RCC 7860 (cell line): Measurements from ENCODE around the gene CRYBB3.
A peak's percentile ranks its signal among the peaks of the same experiment; 100 is the strongest.
"Not testable (repeated sequence)": the region's sequence is repeated elsewhere in the genome, so short reads cannot be mapped to it uniquely, and the experiment has no call there.

Source experiments
- DNase-seq: peaks from one replicate; pipeline ENCODE4 v3.0.0-alpha.2; 2015; ENCODE audit warnings: low spot score
- FAIRE-seq: peaks from 2 replicates; lab custom pipeline; 2012; peaks lifted over from hg19 to GRCh38; lab: Jason Lieb, UNC

The CRYBB3 gene

GRCh38 chr22:25204547-25204946, 4.9 kb downstream of the CRYBB3 start:
- FAIRE-seq, DNase-seq: not testable (repeated sequence)

GRCh38 chr22:25205847-25206246, 6.2 kb downstream of the CRYBB3 start:
- DNase-seq (no peak), FAIRE-seq (no peak)

GRCh38 chr22:25206998-25207397, 7.3 kb downstream of the CRYBB3 start:
- FAIRE-seq (no peak), DNase-seq (no peak)

- DNase-seq, result no peak
- FAIRE-seq, result no peak
Observed at GRCh38 chr22:25207553-25208157, 8.0 kb downstream of the CRYBB3 start.

- FAIRE-seq, result no peak
- DNase-seq, result no peak
Observed at GRCh38 chr22:25208328-25208727, 8.7 kb downstream of the CRYBB3 start.

GRCh38 chr22:25208743-25209505, 9.3 kb downstream of the CRYBB3 start:
- no peak for FAIRE-seq
- no peak for DNase-seq

- DNase-seq (no peak), FAIRE-seq (no peak)
Observed at GRCh38 chr22:25210793-25211192, 11.1 kb downstream of the CRYBB3 start.

GRCh38 chr22:25212337-25212736, 12.7 kb downstream of the CRYBB3 start:
- FAIRE-seq (no peak), DNase-seq (no peak)

GRCh38 chr22:25213221-25213620, 13.6 kb downstream of the CRYBB3 start:
- DNase-seq (no peak), FAIRE-seq (no peak)

- FAIRE-seq (no peak), DNase-seq (no peak)
Observed at GRCh38 chr22:25216230-25216629, 16.6 kb downstream of the CRYBB3 start.

- DNase-seq (no peak), FAIRE-seq (no peak)
Observed at GRCh38 chr22:25219211-25219689, 19.6 kb downstream of the CRYBB3 start, which contains the start of gene CRYBB2. Gene CRYBB2, plus strand, starts transcription at chr22:25219639. Its CDS starts 1,791 bp downstream, at chr22:25221430.

GRCh38 chr22:25219948-25220442, 20.3 kb downstream of the CRYBB3 start:
- DNase-seq (no peak), FAIRE-seq (no peak)

GRCh38 chr22:25221790-25222189, 22.1 kb downstream of the CRYBB3 start:
- no peak for FAIRE-seq

GRCh38 chr22:25223269-25223850, 23.7 kb downstream of the CRYBB3 start:
- DNase-seq (no peak), FAIRE-seq (no peak)

More at GRCh38 chr22:25221790-25222189, 22.1 kb downstream of the CRYBB3 start:
- no peak for DNase-seq

- FAIRE-seq (no peak), DNase-seq (no peak)
Observed at GRCh38 chr22:25228822-25229221, 29.2 kb downstream of the CRYBB3 start.

- DNase-seq, FAIRE-seq: not testable (repeated sequence)
Observed at GRCh38 chr22:25230760-25231159, 31.1 kb downstream of the CRYBB3 start.

GRCh38 chr22:25232301-25232700, 32.6 kb downstream of the CRYBB3 start:
- DNase-seq (no peak), FAIRE-seq (no peak)

- not testable (repeated sequence) for FAIRE-seq, DNase-seq
Observed at GRCh38 chr22:25233706-25234105, 34.0 kb downstream of the CRYBB3 start.

- DNase-seq (peak; percentile 47), FAIRE-seq (no peak)
Observed at GRCh38 chr22:25235547-25236290, 36.1 kb downstream of the CRYBB3 start.

- no peak for DNase-seq
- no peak for FAIRE-seq
Observed at GRCh38 chr22:25236417-25236816, 36.8 kb downstream of the CRYBB3 start.

GRCh38 chr22:25237503-25237902, 37.8 kb downstream of the CRYBB3 start:
- DNase-seq (no peak), FAIRE-seq (no peak)
